ENCODE results near the gene HDAC5. TPM values are rescaled to one million over a fixed set of nuclear protein-coding genes. Genes with fewer than 3 reads are reported as not detected.
A peak's percentile ranks its signal among the peaks of the same experiment; 100 is the strongest.

Gene HDAC5
- total RNA-seq, 1 experiment from 2014 or later = 16.9 TPM

GRCh38 chr17:44071198-44071520 is 52.3 kb downstream of the HDAC5 start:
- H3K36me3 ChIP-seq (ENCODE audit: insufficient read depth, low read length, poor library complexity, severe bottlenecking) = no peaks in the 10 kb centered on the region
- H3K4me1 ChIP-seq (ENCODE audit: insufficient read depth, low read length, poor library complexity, severe bottlenecking) = peaks cover 3% of the 10 kb centered on the region
- BruUV-seq (replicated peaks) = TSS peak; percentile 65
- TF ChIP-seq CTCF (conservative IDR thresholded peaks at IDR 0.05; ENCODE audit: low read depth, low read length) = no peak
- TF ChIP-seq EZH2 (IDR thresholded peaks at IDR 0.05; ENCODE audit: borderline replicate concordance, low read depth, low read length, poor library complexity, severe bottlenecking) = no peak
- intact Hi-C loops (cut with micrococcal nuclease; ENCODE audit: unreplicated experiment) = no loop called here
- ChIA-PET POLR2A (ENCODE audit: low non-redundant PET) (no interaction called here), CTCF (no interaction called here)
- H3K27me3 ChIP-seq (replicated peaks; ENCODE audit: insufficient read depth, low read depth, low read length, poor library complexity) = no peaks in the 10 kb centered on the region
- no peaks in the 10 kb centered on the region for H3K9me3 ChIP-seq (ENCODE audit: low read depth, low read length, poor library complexity, severe bottlenecking)
- peak overlapping the region; percentile 59 for H3K4me3 ChIP-seq (ENCODE audit: low read depth, low read length, poor library complexity, severe bottlenecking)
- peak overlapping the region; percentile 65 for H3K27ac ChIP-seq (ENCODE audit: low read depth, low read length, poor library complexity, severe bottlenecking)
- no peak for DNase-seq (ENCODE audit: low spot score)

- Histone ChIP-seq H3K27me3 (replicated peaks; ENCODE audit: insufficient read depth, low read depth, low read length, poor library complexity) (no peaks in the 10 kb centered on the region), H3K4me3 (ENCODE audit: low read depth, low read length, poor library complexity, severe bottlenecking) (peak within 1 kb of the TSS; percentile 59), H3K4me1 (ENCODE audit: insufficient read depth, low read length, poor library complexity, severe bottlenecking) (peaks cover 3% of the 10 kb centered on the region), H3K27ac (ENCODE audit: low read depth, low read length, poor library complexity, severe bottlenecking) (peak within 1 kb of the TSS; percentile 65), H3K9me3 (ENCODE audit: low read depth, low read length, poor library complexity, severe bottlenecking) (no peaks in the 10 kb centered on the region), H3K36me3 (ENCODE audit: insufficient read depth, low read length, poor library complexity, severe bottlenecking) (no peaks in the 10 kb centered on the region)
- BruUV-seq (replicated peaks) = no TSS peak
- TF ChIP-seq CTCF (conservative IDR thresholded peaks at IDR 0.05; ENCODE audit: low read depth, low read length) (no peak), EZH2 (IDR thresholded peaks at IDR 0.05; ENCODE audit: borderline replicate concordance, low read depth, low read length, poor library complexity, severe bottlenecking) (no peak)
- ChIA-PET CTCF (interaction anchor here (0.6 to 0.7 kb wide), 2 partner anchors 35 to 84 kb away, joined by 4 to 12 read pairs; no protein-coding TSS in a partner anchor), POLR2A (ENCODE audit: low non-redundant PET) (interaction anchor here (0.6 kb wide), 1 partner anchor 30 kb away, joined by 7 read pairs; no protein-coding TSS in a partner anchor)
- intact Hi-C loops (cut with micrococcal nuclease; ENCODE audit: unreplicated experiment) = no loop called here
- peak; percentile 93 for DNase-seq (ENCODE audit: low spot score)
These were observed 52.8 kb downstream of the HDAC5 start, which contains the start of gene G6PC3 for GRCh38 chr17:44070455-44071197. Gene G6PC3, plus strand, starts transcription at chr17:44070735. Its CDS starts 231 bp downstream, at chr17:44070966.

- POLR2A ChIA-PET (ENCODE audit: low non-redundant PET) = interaction anchor here (0.6 kb wide), 1 partner anchor 30 kb away, joined by 7 read pairs; no protein-coding TSS in a partner anchor
These were observed 53.4 kb downstream of the HDAC5 start for GRCh38 chr17:44069974-44070454.

More at GRCh38 chr17:44069974-44070454, 53.4 kb downstream of the HDAC5 start:
- peaks cover 3% of the 10 kb centered on the region for H3K4me1 ChIP-seq (ENCODE audit: insufficient read depth, low read length, poor library complexity, severe bottlenecking)
- TSS peak; percentile 38 for BruUV-seq (replicated peaks)
- peak overlapping the region; percentile 65 for H3K27ac ChIP-seq (ENCODE audit: low read depth, low read length, poor library complexity, severe bottlenecking)
- TF ChIP-seq CTCF (conservative IDR thresholded peaks at IDR 0.05; ENCODE audit: low read depth, low read length) (no peak), EZH2 (IDR thresholded peaks at IDR 0.05; ENCODE audit: borderline replicate concordance, low read depth, low read length, poor library complexity, severe bottlenecking) (no peak)
- DNase-seq (ENCODE audit: low spot score) = peak; percentile 38
- CTCF ChIA-PET = interaction anchor here (0.6 to 0.7 kb wide), 3 partner anchors 35 to 85 kb away, joined by 3 to 12 read pairs (median 4); no protein-coding TSS in a partner anchor
- no peaks in the 10 kb centered on the region for H3K27me3 ChIP-seq (replicated peaks; ENCODE audit: insufficient read depth, low read depth, low read length, poor library complexity)
- intact Hi-C loops (cut with micrococcal nuclease; ENCODE audit: unreplicated experiment) = no loop called here
- peak overlapping the region; percentile 59 for H3K4me3 ChIP-seq (ENCODE audit: low read depth, low read length, poor library complexity, severe bottlenecking)
- H3K36me3 ChIP-seq (ENCODE audit: insufficient read depth, low read length, poor library complexity, severe bottlenecking) = no peaks in the 10 kb centered on the region
- no peaks in the 10 kb centered on the region for H3K9me3 ChIP-seq (ENCODE audit: low read depth, low read length, poor library complexity, severe bottlenecking)
